SJSA1 (cell line): ENCODE measurements around the gene SIRPA. TPM values are rescaled to one million over a fixed set of nuclear protein-coding genes. Genes with fewer than 3 reads are reported as not detected.
"Not testable (repeated sequence)": the region's sequence is repeated elsewhere in the genome, so short reads cannot be mapped to it uniquely, and the experiment has no call there.

Experiments used
- DNase-seq, 2 experiments: peaks; one replicate each; pipeline ENCODE4 v3.0.0-alpha.2; 2015 to 2020; ENCODE audit warnings: low spot score in 2 of 2, low read depth in 1 of 2
- H3K27ac ChIP-seq: fragments of 250-450 bp; sonication (Bioruptor Pico); 2 replicates; pipeline ENCODE4 v1.5.1; 2020; ENCODE audit warnings: mild to moderate bottlenecking, moderate library complexity
- H3K27me3 ChIP-seq: fragments of 250-450 bp; sonication (Bioruptor Pico); replicated peaks from 2 replicates; pipeline ENCODE4 v1.5.1; 2020; ENCODE audit warnings: mild to moderate bottlenecking, moderate library complexity
- H3K36me3 ChIP-seq: fragments of 250-450 bp; sonication (Bioruptor Pico); 2 replicates; pipeline ENCODE4 v1.5.1; 2020; ENCODE audit warnings: mild to moderate bottlenecking
- H3K4me1 ChIP-seq: fragments of 250-450 bp; sonication (Bioruptor Pico); replicated peaks from 2 replicates; pipeline ENCODE4 v1.6.1; 2021; ENCODE audit warnings: mild to moderate bottlenecking
- H3K4me3 ChIP-seq: fragments of 250-450 bp; sonication (Bioruptor Pico); 2 replicates; pipeline ENCODE4 v1.5.1; 2020; ENCODE audit warnings: mild to moderate bottlenecking
- H3K9me3 ChIP-seq: fragments of 250-450 bp; sonication (Bioruptor Pico); replicated peaks from 2 replicates; pipeline ENCODE4 v1.5.1; 2020; ENCODE audit warnings: mild to moderate bottlenecking
- total RNA-seq: library from RNA; depleted of rRNA; stranded (reverse); fragments of >200 nt; shearing (Covaris generic); gene quantifications from 2 replicates; pipeline ENCODE4 v1.2.3, GENCODE V29; 2014

Gene SIRPA
- total RNA-seq, 1 experiment from 2014 or later: 4.7 TPM

DNA sequence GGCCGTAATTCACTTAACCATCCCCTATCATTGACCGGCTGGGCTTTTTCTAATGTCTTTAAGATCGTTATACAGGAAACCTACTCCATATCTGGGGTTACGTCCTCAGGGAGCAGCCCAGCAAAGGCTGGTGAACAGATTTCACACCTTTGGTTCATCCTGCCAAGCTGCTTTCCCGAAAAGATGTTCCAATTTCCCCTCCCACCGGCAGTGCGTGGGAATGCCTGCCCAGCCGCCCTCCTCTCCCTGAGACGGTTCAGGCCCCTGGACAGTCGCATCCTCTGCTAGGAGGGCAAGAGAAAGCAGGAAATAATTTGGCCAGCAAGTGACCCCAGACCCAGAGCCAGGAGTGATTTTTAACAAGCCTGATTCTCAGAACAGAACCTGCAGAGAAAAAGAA lies 16.3 kb downstream of the SIRPA start:
- Histone ChIP-seq H3K27me3 (no peaks in the 10 kb centered on the region), H3K4me3 (no peak overlapping the region)
- no peak for DNase-seq

GRCh38 chr20:1912053-1912452 lies 16.8 kb downstream of the SIRPA start:
- Histone ChIP-seq H3K4me1 (no peaks in the 10 kb centered on the region), H3K27me3 (no peaks in the 10 kb centered on the region), H3K9me3 (no peaks in the 10 kb centered on the region), H3K36me3 (no peaks in the 10 kb centered on the region), H3K4me3 (no peak overlapping the region), H3K27ac (no peak overlapping the region)
- no peak for DNase-seq

More for the DNA sequence above, 16.3 kb downstream of the SIRPA start:
- Histone ChIP-seq H3K27ac (no peak overlapping the region), H3K9me3 (no peaks in the 10 kb centered on the region), H3K4me1 (no peaks in the 10 kb centered on the region), H3K36me3 (no peaks in the 10 kb centered on the region)

- H3K36me3 ChIP-seq: no peaks in the 10 kb centered on the region
- H3K27ac ChIP-seq: no peak overlapping the region
- no peaks in the 10 kb centered on the region for H3K27me3 ChIP-seq
- DNase-seq: no peak
- no peaks in the 10 kb centered on the region for H3K9me3 ChIP-seq
- no peaks in the 10 kb centered on the region for H3K4me1 ChIP-seq
- no peak overlapping the region for H3K4me3 ChIP-seq
Measured at GRCh38 chr20:1912646-1913045, 17.4 kb downstream of the SIRPA start.

DNA sequence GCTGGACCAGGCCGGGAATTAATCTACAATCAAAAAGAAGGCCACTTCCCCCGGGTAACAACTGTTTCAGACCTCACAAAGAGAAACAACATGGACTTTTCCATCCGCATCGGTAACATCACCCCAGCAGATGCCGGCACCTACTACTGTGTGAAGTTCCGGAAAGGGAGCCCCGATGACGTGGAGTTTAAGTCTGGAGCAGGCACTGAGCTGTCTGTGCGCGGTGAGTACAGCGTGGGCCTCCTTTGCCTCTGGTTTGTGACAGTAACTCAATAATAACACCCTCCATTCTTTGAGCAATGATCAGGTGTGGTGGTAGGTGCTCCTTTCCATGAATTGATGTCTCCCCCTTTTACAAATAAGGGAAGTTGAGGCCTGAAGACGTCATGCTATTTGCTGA lies 20.0 kb downstream of the SIRPA start:
- H3K27ac ChIP-seq, H3K27me3 ChIP-seq, H3K4me3 ChIP-seq, H3K9me3 ChIP-seq, H3K4me1 ChIP-seq, H3K36me3 ChIP-seq, DNase-seq: not testable (repeated sequence)

DNA sequence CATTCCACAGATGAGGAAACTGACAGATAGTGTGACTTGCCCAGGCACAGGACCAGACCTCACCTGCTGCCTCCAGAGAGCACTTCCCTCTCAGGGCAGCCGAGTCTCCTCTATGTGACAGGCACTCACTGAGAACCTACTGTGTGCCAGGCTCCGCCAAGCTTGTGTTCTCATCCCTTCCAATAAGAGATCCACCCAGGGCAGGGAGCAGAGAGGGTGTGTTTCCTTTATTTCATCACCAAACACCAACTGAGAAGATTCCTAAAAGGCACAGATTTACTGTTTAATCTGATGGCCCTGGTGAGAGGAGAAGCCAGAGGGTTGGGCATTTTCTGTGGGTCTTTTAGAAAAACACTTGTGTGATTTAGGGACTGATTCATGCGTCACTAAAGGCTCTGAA lies 20.5 kb downstream of the SIRPA start:
- Histone ChIP-seq H3K27me3 (no peaks in the 10 kb centered on the region), H3K36me3 (no peaks in the 10 kb centered on the region), H3K4me3 (no peak overlapping the region), H3K4me1 (no peaks in the 10 kb centered on the region), H3K9me3 (no peaks in the 10 kb centered on the region), H3K27ac (no peak overlapping the region)
- no peak for DNase-seq

GRCh38 chr20:1917786-1918185 lies 22.6 kb downstream of the SIRPA start:
- Histone ChIP-seq H3K36me3 (no peaks in the 10 kb centered on the region), H3K4me3 (no peak overlapping the region), H3K27me3 (no peaks in the 10 kb centered on the region), H3K27ac (no peak overlapping the region), H3K9me3 (no peaks in the 10 kb centered on the region), H3K4me1 (no peaks in the 10 kb centered on the region)
- DNase-seq: no peak

DNA sequence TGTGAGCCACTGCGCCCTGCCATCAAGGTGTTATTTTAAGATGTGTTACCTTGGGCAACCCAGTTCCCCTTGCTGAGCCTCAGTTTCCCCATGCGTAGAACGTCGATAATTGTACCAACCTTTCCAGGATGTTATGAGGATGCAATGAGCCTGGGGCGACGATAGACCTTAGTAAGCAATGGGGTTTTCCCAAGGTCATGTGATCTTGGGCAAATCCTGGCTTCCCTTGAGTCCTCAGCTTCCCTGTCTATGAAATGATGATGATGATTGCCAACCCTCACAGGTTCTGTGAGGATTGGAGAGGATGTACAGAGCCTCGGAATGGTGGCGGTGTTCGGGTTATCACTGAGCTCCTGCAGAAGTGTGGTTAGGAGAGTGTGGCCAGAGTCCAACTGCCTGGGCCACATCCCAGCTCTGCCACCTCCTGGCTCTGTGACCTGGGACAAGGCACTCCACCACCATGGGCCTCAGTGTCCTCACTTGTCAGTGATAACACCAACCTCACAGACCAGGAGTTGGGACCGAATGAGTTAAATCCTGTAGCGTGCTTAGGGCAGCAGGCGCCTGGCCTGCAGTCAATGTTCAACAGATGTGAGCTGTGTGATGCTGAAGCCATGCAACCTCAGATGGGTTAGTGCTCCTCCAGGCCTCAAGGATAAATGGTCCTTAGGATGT lies 23.4 kb downstream of the SIRPA start:
- no peak for DNase-seq
- Histone ChIP-seq H3K9me3 (no peaks in the 10 kb centered on the region), H3K4me3 (no peak overlapping the region), H3K27me3 (no peaks in the 10 kb centered on the region), H3K36me3 (no peaks in the 10 kb centered on the region), H3K4me1 (no peaks in the 10 kb centered on the region), H3K27ac (no peak overlapping the region)

DNA sequence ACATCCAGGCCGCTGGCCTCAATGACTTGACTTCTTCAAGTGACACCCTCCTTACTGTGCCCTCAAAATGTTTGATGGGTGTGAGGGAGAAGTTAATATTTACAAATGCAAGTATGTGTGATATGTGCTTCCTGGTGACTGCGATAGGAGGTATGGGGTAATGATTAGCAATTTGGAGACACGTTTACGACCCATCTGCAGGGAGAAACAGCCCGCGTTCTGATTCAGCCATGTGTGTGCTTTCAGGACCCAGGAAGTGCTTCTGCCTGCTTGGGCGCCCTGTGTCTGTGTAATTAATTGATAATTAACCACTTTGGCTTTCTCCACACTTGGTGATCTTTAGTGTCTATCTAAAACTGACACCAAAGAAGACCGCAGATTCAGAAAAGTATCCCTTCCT lies 25.0 kb downstream of the SIRPA start:
- no peak for DNase-seq
- Histone ChIP-seq H3K27ac (no peak overlapping the region), H3K27me3 (no peaks in the 10 kb centered on the region), H3K4me1 (no peaks in the 10 kb centered on the region), H3K36me3 (no peaks in the 10 kb centered on the region), H3K4me3 (no peak overlapping the region), H3K9me3 (no peaks in the 10 kb centered on the region)

GRCh38 chr20:1920826-1921225 lies 25.6 kb downstream of the SIRPA start:
- H3K27ac ChIP-seq: no peak overlapping the region
- no peak overlapping the region for H3K4me3 ChIP-seq
- H3K27me3 ChIP-seq: no peaks in the 10 kb centered on the region
- no peaks in the 10 kb centered on the region for H3K4me1 ChIP-seq
- no peaks in the 10 kb centered on the region for H3K36me3 ChIP-seq
- DNase-seq: no peak
- no peaks in the 10 kb centered on the region for H3K9me3 ChIP-seq

DNA sequence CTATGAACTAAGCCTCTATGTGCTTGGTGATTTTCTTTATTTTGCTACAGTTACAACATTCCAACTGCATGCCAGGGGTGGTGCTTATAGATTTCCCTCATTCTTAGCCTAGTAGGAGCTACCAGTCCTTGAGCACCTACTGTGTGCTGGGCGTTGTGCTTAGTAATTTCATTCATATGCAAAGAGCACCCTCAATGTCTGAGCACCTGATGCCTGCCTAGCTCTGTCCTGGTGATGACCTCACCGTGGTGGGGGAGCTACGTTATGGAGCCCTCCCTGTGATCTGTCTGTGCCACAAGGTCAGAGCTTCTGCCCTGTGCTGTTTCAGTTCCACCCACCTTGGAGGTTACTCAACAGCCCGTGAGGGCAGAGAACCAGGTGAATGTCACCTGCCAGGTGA lies 26.8 kb downstream of the SIRPA start:
- not testable (repeated sequence) for H3K4me1 ChIP-seq, H3K27me3 ChIP-seq, H3K4me3 ChIP-seq, H3K9me3 ChIP-seq, H3K27ac ChIP-seq, DNase-seq, H3K36me3 ChIP-seq

GRCh38 chr20:1922786-1923185 lies 27.6 kb downstream of the SIRPA start:
- no peaks in the 10 kb centered on the region for H3K4me1 ChIP-seq
- no peak for DNase-seq
- no peak overlapping the region for H3K27ac ChIP-seq
- H3K4me3 ChIP-seq: no peak overlapping the region
- H3K36me3 ChIP-seq: no peaks in the 10 kb centered on the region
- H3K27me3 ChIP-seq: no peaks in the 10 kb centered on the region
- H3K9me3 ChIP-seq: no peaks in the 10 kb centered on the region

DNA sequence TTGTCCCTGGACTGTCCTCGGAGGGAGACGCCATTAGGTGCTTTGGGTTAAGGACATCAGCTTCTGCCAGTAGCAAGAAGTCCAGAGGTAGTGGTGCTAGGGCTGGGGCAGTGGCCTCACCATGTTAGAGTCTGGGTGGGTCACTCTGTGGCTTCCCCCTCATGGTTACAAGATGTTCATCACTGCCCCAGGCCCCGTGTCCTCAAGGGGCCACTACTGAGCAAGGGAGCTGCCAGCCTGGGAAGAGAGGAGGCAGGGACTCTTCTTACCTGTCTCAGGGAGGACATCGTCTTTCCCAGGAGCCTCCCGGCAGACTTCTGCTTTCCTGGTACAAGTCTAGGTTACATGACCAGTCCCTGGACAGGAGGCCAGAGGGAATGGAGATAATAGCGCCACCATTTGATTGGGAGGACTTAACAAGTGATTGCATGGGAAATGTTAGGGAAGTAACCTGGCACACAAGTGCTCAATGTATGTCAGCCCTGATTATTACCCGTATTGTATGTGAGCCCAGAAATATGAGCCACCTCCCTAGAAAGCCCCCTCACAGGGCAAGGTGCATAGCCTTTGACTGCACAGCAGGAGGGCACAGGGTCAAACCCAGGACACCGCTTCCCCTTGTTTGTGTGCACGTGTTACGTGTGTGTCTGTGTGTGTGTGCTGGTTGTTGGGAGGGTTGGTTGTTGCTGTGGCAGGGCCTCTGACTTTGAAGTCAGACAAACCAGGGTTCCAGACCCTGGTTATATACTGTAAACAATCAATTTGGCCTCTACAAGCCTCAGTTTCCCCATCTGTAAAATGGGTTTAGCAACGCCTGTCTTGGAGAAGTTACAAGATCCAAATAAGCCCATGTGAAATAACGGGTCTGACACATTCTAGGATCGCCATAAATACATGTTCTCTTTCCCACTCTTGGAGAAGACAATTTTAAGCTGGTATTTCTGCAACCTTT lies 30.0 kb downstream of the SIRPA start:
- H3K4me1 ChIP-seq: no peaks in the 10 kb centered on the region
- H3K27me3 ChIP-seq: no peaks in the 10 kb centered on the region
- H3K36me3 ChIP-seq: no peaks in the 10 kb centered on the region
- no peak overlapping the region for H3K4me3 ChIP-seq
- DNase-seq: no peak
- no peaks in the 10 kb centered on the region for H3K9me3 ChIP-seq
- no peak overlapping the region for H3K27ac ChIP-seq

- Histone ChIP-seq H3K27ac (no peak overlapping the region), H3K27me3 (no peaks in the 10 kb centered on the region), H3K4me1 (no peaks in the 10 kb centered on the region), H3K9me3 (no peaks in the 10 kb centered on the region), H3K4me3 (no peak overlapping the region), H3K36me3 (no peaks in the 10 kb centered on the region)
- no peak for DNase-seq
Measured at GRCh38 chr20:1926237-1926636, 31.0 kb downstream of the SIRPA start.

- H3K27me3 ChIP-seq: no peaks in the 10 kb centered on the region
- H3K36me3 ChIP-seq: no peaks in the 10 kb centered on the region
- H3K27ac ChIP-seq: no peak overlapping the region
- H3K4me1 ChIP-seq: no peaks in the 10 kb centered on the region
- H3K4me3 ChIP-seq: no peak overlapping the region
- no peaks in the 10 kb centered on the region for H3K9me3 ChIP-seq
- no peak for DNase-seq
Measured at GRCh38 chr20:1927217-1927616, 32.0 kb downstream of the SIRPA start.
